ENCODE measurements around the gene POLH. TPM values are rescaled to one million over a fixed set of nuclear protein-coding genes. Genes with fewer than 3 reads are reported as not detected.
A peak's percentile ranks its signal among the peaks of the same experiment; 100 is the strongest.

POLH gene
- total and polyA plus RNA-seq, 9 of the 15 experiments (the other 6 are each of a cell fraction or from before 2014, with no cell fraction given): 5.8 to 31.6 (median 20.6) TPM

DNA sequence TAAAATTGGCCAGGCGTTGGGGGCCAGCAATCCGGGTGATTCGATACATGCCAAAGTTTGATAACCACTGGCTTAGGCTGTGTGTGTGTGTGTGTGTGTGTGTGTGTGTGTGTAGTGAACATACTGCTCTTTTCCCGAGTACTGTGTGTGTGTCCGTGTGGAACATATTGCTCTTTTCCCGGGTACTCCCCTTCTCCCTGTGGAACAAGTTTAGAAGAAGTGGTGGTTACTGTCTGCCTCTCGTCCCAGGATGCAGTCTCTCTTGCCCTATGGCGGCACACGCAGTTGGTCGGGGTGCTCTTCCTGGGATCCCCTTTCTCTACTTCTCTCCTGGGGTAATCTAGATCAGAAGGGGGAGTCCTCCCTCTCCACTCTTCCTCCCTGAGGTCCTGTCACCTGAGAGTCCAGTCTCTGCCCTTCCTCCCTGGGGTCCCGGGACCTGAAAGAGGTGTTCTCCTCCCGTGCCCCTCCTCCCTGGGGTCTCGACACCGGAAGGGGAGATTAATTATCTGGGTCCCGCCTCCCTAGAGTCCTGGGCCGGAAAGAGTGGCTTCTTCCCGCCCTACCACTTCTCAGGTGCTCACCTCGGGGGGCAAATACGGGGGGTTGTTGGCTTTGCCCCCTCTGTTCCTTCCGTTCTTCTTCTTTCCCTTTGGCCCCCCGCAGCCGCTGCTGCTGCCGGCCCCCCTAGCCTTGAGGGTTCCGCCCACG is 52.6 kb downstream of the POLH start (continued):
- TF ChIP-seq, protein P1, sequence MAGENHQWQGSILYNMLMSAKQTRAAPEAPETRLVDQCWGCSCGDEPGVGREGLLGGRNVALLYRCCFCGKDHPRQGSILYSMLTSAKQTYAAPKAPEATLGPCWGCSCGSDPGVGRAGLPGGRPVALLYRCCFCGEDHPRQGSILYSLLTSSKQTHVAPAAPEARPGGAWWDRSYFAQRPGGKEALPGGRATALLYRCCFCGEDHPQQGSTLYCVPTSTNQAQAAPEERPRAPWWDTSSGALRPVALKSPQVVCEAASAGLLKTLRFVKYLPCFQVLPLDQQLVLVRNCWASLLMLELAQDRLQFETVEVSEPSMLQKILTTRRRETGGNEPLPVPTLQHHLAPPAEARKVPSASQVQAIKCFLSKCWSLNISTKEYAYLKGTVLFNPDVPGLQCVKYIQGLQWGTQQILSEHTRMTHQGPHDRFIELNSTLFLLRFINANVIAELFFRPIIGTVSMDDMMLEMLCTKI (IDR thresholded peaks at IDR 0.05; ENCODE audit: partially characterized antibody): no peak
- TF ChIP-seq NEUROD1 (IDR thresholded peaks at IDR 0.05; ENCODE audit: borderline replicate concordance, low read depth, low read length, partially characterized antibody): no peak
- peak; percentile 14 for TF ChIP-seq PHF20 (IDR thresholded peaks at IDR 0.05; ENCODE audit: partially characterized antibody)
- TF ChIP-seq ZC3H8 (IDR thresholded peaks at IDR 0.05): no peak
- no peak for TF ChIP-seq KDM1A (IDR thresholded peaks at IDR 0.05)
- no peak for TF ChIP-seq ZNF75A (CRISPR knock-in tag; IDR thresholded peaks at IDR 0.05)
- no peak for TF ChIP-seq MXI1 (IDR thresholded peaks at IDR 0.05; ENCODE audit: low read depth, low read length)
- TF ChIP-seq, protein P2, sequence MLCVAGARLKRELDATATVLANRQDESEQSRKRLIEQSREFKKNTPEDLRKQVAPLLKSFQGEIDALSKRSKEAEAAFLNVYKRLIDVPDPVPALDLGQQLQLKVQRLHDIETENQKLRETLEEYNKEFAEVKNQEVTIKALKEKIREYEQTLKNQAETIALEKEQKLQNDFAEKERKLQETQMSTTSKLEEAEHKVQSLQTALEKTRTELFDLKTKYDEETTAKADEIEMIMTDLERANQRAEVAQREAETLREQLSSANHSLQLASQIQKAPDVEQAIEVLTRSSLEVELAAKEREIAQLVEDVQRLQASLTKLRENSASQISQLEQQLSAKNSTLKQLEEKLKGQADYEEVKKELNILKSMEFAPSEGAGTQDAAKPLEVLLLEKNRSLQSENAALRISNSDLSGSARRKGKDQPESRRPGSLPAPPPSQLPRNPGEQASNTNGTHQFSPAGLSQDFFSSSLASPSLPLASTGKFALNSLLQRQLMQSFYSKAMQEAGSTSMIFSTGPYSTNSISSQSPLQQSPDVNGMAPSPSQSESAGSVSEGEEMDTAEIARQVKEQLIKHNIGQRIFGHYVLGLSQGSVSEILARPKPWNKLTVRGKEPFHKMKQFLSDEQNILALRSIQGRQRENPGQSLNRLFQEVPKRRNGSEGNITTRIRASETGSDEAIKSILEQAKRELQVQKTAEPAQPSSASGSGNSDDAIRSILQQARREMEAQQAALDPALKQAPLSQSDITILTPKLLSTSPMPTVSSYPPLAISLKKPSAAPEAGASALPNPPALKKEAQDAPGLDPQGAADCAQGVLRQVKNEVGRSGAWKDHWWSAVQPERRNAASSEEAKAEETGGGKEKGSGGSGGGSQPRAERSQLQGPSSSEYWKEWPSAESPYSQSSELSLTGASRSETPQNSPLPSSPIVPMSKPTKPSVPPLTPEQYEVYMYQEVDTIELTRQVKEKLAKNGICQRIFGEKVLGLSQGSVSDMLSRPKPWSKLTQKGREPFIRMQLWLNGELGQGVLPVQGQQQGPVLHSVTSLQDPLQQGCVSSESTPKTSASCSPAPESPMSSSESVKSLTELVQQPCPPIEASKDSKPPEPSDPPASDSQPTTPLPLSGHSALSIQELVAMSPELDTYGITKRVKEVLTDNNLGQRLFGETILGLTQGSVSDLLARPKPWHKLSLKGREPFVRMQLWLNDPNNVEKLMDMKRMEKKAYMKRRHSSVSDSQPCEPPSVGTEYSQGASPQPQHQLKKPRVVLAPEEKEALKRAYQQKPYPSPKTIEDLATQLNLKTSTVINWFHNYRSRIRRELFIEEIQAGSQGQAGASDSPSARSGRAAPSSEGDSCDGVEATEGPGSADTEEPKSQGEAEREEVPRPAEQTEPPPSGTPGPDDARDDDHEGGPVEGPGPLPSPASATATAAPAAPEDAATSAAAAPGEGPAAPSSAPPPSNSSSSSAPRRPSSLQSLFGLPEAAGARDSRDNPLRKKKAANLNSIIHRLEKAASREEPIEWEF (CRISPR knock-in tag; IDR thresholded peaks at IDR 0.05): no peak
- TF ChIP-seq NFE2L1 (tag; IDR thresholded peaks at IDR 0.05; ENCODE audit: borderline replicate concordance, low read depth): no peak
- no peak for TF ChIP-seq POLR2G (IDR thresholded peaks at IDR 0.05; ENCODE audit: low read depth, low read length)
- TF ChIP-seq, protein P3, sequence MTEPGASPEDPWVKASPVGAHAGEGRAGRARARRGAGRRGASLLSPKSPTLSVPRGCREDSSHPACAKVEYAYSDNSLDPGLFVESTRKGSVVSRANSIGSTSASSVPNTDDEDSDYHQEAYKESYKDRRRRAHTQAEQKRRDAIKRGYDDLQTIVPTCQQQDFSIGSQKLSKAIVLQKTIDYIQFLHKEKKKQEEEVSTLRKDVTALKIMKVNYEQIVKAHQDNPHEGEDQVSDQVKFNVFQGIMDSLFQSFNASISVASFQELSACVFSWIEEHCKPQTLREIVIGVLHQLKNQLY (CRISPR knock-in tag; conservative IDR thresholded peaks at IDR 0.05): peak in 1 of 2 experiments; percentile 74; a peak in 1 of 4 replicates
- no peak for TF ChIP-seq FOXP1 (CRISPR knock-in tag; IDR thresholded peaks at IDR 0.05)
- TF ChIP-seq SMARCB1 (IDR thresholded peaks at IDR 0.05; ENCODE audit: insufficient read length, low read depth): no peak
- TF ChIP-seq, protein P4, sequence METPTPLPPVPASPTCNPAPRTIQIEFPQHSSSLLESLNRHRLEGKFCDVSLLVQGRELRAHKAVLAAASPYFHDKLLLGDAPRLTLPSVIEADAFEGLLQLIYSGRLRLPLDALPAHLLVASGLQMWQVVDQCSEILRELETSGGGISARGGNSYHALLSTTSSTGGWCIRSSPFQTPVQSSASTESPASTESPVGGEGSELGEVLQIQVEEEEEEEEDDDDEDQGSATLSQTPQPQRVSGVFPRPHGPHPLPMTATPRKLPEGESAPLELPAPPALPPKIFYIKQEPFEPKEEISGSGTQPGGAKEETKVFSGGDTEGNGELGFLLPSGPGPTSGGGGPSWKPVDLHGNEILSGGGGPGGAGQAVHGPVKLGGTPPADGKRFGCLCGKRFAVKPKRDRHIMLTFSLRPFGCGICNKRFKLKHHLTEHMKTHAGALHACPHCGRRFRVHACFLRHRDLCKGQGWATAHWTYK (CRISPR knock-in tag; IDR thresholded peaks at IDR 0.05): peak; percentile 93; the same call in 1 of the 2 replicates
- no peak for TF ChIP-seq MIER1 (IDR thresholded peaks at IDR 0.05; ENCODE audit: low read depth)
- TF ChIP-seq NBN (IDR thresholded peaks at IDR 0.05; ENCODE audit: low read depth): peak; percentile 49; the same call in 1 of the 2 replicates
- peak; percentile 78 for TF ChIP-seq GATAD2A (IDR thresholded peaks at IDR 0.05)
- no peak for TF ChIP-seq MED1 (CRISPR knock-in tag; IDR thresholded peaks at IDR 0.05; ENCODE audit: borderline replicate concordance)
- no peak for TF ChIP-seq NELFE (IDR thresholded peaks at IDR 0.05; ENCODE audit: insufficient read depth, insufficient read length)
- peak; percentile 41 for TF ChIP-seq ASH1L (IDR thresholded peaks at IDR 0.05; ENCODE audit: borderline replicate concordance, low read depth, partially characterized antibody)
